HG03439 (cell line): Measurements from ENCODE around the gene SIGMAR1.

Experiments
- ATAC-seq: cut with Tn5 transposase; IDR thresholded peaks from one replicate; pipeline ENCODE4 v1.9.1; 2021; ENCODE audit warnings: mild to moderate bottlenecking, moderate library complexity; ENCODE audit not compliant: unreplicated experiment

Gene SIGMAR1

DNA sequence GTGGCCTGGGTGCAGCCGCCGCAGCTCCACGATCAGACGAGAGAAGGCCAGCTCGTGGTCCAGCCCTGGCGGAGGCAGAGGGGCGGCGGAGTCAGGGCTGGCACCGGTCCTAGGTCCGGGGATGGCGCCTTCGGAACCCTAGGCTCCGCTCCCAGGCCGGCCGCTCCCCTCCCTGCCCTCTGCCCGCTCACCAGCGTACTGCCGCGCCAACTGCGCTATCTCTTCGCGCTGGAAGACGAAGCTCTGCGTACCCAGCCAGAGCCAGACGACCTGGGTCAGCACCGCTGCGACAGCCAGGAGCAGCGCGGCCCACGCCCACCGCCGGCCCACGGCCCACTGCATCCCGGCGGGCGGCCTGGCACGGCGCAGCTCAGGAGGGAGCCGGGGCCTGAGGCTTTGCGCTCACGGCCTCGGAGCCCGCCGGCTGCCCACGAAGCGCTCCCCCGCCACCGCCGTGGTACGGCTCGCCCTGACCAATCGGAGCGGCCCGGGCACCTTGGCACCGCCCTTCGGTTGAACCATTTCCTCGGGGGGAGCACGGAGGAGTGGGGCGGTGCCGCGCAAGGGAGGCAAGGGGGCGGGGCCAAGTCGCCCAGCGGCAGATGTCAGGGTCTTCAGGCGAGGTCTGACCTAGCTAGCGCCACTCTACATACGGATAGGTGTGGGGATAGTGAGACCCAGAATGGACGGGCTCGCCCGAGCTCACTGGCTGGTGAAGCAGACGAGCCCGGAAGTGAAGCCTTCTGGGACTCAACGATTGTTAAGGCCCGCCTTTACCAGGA is at the start of gene SIGMAR1:
Gene SIGMAR1 (minus strand): TSS at position 432 of the 782 bp plus-strand sequence. CDS start 90 bp downstream, at position 342.
- peak; percentile 82 for ATAC-seq

DNA sequence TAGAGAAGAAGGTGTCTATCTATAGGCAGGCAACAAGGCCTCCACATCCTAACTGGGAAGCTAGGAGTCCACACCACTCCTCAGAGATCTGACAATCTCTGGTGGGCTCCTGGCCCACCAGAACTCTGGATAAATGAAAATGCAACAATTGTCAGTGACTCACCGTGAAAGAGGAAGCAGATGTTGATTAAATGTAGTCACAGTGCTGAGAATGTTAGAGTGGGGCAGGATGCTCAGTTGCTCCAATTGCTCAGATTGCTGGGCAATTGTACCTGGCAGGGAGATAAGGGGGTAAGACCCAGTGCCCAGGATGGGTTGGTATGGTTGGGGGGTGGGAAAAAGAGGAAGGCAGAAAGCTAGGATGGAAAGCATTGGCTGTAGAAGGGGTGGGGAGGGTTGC is 49.1 kb upstream of the SIGMAR1 start:
- no peak for ATAC-seq

DNA sequence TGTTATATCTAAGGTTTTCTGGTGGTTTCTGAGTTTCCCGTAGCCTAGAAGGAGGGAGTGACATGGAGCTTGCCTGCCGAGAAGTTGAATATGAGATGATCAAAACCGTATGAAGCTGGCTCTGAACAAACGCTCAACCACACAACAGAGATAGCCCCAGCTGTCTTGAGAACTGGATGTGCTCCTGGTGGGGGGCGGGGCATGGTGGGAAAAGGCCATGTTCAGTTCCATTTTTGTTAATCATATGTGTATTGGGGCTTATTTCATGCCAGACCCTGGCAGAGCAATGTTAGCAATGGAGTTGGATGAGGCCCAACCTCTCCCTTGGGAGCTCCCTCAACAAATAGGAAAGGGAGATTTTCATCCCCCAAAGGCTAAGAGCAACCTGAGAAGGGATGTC is 48.6 kb upstream of the SIGMAR1 start:
- ATAC-seq: no peak

DNA sequence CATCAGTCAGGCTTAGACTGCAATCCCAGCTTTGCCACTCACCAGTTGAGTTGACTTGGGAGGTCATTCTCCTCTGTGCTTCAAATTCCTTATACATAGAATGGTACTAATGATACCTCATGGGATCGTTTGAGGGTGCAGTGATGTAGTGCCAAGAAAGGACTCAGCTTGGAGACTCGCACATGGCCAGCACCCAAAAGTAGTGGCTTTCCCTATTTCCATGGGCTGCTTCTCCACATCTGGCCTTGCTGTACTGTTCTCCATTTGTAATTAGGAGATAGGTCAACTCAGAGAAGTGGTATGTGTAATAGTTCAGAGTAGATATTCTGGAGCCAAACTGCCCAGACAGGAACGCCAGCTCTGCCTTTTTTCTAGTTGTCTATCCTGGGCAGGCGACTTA is 48.0 kb upstream of the SIGMAR1 start:
- no peak for ATAC-seq

DNA sequence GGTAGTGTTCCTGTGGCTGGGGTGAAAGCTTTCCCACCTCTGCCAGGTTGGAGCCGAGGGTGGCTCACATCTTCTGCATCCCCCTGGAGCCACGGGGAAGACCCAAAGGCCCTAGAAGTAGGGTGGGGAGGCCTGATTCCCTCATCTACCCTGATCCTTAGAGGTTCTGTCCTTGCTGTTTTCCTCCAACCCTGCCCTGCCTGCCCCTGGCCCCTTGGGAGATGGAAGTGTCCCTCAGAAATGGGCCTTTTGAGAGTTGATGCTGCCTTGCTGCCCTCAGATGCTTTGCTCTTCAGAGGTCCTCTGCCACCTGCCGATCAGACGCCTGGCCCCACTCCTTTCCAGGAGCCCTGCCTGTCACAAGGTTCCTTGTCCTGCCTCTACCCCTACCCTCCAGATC is 47.2 kb upstream of the SIGMAR1 start:
- ATAC-seq: no peak

DNA sequence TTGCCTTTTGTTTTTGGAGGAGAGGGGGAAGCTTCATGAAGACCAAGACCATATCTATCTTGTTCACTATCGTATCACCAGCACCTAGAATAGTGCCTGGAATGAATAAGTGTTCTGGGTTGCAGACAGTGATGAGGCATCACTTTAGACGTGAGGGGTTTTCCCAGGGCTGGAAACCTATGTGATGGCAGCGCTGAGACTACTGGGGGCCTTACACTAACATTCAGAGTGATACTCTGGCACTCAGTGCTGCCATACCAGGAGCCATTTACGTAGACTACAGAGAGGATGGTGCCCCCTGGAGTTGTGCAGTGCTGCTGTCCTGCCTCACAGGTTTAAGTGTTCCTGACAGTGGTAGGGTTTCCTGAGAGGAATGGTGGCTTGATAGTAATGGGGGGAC is 46.6 kb upstream of the SIGMAR1 start:
- no peak for ATAC-seq

DNA sequence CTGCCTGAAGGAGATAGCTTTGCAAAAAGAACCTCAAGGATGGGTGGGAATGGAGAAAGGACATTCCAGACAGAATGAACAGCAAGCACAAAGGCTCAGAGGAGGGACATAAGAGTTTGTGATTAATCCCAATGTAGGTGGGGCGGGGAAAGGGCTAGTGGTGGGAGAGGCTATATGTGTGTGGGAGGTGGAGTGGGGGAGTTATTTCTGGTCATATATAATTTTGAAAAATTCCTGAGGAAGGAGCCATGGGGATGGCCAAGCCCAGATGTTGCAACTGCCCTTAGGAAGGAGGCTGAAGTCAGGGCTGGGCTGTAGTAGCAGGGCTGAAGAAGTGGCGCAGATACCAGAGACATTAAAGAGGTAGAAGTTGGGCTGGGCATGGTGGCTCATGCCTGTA is 38.3 kb upstream of the SIGMAR1 start:
- ATAC-seq: no peak

DNA sequence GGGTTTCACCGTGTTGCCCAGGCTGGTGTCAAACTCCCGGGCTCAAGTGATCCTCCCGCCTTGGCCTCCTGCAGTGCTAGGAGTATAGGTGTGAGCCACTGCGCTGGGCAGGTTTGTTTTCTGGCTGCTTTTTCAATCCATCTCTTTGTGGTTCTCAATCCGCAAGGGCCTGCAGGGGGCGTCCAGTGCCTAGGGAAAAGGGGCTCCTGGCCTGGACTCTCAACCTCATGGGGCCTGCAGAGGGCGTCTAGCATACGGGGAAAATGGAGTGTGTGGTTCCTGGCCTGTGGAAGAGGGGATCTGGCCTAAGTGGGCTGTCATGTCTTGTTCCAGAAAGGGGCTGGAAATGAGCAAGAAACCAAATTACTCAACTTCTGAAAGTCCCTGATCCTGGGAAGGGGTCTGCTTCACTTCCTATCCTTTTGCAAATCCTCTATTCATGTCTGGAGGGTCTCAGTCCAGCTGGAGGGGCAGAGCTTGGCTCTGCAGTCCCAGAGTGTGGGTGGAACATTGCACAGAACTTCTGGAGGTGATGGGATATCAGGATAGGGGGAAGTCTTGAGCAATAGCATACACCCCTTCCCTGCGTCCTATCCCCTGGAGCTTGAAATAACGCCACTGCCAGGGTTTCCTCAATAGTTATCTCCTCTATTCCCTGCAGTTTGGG is 37.6 kb upstream of the SIGMAR1 start:
- no peak for ATAC-seq

DNA sequence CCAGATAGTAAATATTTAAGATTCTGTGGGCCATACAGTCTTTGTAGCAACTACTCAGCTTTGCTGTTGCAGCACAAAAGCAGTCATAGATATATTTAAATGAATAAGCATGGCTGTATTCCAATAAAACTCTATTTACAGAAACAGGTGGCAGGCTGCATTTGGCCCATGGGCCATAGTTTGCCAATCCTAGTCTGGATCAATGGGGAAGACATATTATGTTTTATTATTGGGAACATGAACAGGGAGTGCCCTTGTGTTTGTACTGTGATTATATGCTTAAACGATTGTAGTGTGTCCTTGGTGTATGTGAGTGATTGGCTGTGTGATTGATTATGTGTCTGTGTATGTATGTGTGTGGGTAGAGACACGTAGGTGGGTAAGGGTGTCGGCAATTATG is 36.9 kb upstream of the SIGMAR1 start:
- no peak for ATAC-seq

DNA sequence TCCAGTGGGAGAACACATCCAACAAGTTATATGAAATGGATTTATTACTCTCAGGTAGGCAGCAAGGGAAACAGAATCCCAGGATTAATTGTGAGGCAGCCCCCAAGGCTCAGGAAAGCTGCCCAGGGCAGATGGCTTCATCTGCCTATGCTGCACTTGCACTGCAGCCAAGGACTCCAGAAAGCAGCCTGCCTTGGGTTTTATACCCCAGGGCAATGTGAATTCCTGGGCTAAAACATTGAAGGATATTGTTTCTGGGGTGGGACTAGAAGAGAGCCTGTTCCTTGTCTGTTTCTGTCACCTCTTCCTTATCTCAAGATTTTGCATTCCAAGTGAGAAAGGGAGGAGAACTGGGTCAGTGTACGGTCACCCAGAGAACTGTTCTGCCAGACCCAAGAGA is 33.7 kb upstream of the SIGMAR1 start:
- ATAC-seq: no peak

DNA sequence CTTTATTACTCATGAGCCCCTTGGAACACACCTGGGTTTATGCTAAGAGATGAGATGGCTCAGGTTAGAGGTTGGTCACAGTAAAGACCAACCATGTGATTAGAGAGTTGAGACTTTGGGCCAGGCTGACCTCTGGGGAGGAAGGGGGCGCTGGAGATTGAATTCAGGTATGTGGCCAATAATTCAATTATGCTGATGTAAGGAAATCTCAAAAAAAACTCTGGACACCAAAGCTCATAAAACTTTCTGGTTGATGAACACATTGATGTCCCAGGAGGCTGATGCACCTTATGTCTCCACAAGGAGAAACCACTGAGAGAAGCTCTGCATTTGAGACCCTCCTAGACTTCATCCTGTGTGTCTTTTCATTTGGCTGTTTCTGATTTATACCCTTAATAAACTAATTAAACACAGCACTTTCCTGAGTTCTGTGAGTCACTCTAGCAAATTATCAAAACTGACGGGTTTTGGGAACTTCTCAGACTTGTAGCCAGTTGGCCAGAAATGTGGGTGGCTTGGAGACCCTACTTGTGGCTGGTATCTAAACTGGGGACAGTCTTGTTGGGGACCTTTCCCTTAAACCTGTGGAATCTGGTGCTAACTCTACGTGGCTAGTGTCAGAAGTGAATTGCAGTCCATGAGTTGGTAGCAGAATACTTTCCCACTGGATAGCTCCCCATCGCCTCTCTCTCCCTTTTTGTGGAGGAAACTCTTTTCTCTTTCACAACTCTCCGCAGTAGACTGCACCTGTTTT is 32.4 kb upstream of the SIGMAR1 start:
- no peak for ATAC-seq

DNA sequence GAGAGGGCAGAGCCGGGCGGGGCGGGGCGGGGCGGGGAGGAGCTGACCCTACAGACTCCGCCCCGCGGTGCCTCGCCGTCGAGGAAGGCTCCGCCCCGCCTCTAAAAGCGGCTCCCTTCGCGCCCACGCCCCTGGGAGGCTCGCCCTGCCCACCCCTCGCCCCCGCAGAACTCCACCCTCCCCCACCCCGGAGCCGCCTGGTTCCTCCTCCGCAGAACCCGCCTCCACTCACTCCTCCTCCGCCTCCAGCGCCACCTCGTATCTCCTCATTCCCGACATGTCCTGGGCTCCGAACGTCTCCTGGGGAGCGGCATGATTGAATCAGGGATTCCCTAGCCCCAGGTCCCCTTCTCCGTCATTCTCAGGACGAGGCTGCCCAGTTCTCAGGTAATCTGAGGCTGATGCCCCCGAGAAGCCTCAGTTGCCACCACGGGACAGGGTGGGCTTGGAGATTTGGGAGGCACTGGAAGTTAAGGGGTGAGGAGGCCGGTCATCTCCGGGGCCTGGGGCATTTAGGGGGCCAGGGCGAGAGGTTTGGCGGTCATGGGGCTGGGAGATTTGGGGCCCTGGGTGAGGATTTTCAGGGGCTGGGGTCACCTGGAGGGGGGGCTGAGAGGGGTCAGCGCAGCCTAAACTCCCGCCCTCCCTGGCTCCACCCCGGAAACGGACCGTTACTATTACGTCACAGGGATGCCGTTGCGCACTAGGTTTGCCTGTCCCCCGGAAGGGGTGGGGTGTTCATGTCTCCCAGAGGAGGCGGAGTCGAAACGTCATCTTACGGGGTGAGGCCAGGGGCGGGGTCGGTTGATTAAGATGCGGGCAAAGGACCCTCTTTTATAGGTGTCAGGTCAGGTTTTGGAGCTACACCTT is 28.0 kb upstream of the SIGMAR1 start:
- ATAC-seq: peak; percentile 73

DNA sequence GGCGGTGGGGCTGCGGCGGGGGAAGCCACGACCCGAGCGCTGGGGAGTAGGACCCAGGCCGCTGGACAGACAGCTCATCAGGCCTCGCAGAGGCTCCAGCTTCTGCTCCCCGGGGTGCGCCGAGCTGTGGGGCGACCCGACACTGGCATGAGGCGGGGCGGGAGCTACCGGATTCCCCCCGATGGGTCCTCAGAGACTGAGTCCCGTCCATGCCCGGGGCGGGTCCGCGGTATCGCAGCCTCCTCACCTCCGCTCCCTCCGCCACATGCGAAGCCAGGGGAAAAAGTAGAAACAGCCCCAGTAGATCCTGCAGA is 27.4 kb upstream of the SIGMAR1 start:
- peak; percentile 19 for ATAC-seq

DNA sequence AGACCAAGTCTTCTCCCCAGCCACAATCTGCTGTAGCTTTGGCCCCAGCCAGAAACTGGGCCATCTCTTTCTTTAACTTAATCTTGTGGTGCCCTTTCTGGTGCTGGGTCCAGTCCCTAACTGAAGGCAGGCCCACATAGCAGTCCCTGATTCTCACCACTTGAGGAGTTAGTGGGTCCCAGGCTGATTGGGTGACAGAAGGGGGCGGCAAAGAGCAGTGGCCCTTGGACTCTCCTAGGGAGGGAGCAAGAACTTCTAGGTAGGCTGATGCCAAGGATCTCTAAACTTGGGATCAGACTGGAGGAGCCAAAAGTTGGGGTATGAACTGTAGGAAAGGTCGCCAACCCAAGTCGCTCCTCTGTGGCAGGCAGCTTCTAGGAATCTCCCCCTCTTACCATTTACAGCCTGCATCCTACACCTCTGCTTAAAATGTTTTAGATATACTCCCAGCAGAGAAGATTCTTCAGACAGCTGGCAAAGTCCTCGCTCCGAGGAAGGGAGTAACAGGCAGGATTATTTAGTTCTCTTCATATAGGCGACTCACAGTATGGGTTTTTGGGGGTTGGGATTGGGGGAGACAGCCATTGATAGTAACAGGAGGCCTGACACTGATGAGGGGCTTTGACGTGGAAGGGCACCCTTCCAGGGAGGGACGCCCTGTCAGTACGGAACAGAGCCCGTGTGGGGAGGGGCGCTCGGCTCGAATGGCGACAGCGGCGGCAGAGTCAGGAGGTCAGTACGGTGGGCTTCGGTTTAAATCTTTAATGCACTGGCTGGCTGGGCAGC is 26.9 kb upstream of the SIGMAR1 start:
- ATAC-seq: no peak

DNA sequence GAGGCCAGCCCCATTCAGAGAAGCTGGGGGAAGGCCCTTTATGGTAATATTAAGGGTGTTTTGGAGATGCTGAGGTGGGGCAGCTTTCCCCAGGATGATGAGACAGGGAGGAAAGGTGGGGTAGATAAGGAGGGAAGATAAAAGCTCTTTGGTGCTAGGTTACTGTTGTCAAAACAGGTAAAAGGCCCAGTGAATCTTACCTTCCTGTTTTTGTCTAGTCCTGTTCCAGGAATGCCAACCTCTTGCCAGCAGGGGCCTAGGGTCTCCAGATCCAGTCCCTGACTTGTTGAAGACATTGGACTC is 25.7 kb upstream of the SIGMAR1 start:
- no peak for ATAC-seq

DNA sequence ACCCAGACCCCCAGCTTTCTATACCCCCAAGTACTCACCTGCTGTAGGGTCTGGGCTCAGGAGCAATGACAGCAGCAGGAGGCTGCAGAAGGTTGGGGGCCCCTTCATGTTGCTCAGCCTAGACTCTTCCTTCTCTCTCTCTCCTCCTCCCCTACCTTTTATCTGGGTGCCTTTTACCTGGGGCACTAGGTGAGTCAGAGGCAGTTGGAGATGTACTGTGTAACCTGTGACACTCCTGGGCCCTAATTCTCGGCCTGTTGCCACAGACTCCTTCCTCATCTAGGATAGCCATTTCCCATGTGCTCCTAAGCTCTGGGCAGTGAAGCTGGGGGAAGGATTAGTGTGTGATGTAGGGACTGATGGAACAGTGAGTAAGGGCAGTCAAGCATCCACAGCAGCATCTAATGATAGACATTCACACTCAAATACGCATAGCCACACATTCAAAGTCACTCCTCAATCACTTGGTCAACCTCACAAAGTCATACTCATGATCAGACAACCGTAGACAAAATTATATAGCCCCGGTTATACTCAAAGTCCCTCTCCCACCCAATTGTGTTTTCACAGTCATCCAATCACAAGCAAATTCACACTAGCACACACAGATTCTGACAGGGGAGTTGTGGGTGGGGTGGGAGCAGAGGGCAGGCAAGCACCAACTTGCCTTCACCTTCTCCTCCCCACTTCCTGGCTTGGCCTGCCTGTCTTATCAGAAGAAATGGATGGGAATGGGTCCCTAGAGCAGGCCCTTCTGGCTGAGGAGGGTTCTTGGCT is 25.1 kb upstream of the SIGMAR1 start, which contains the start of gene CCL27:
Gene CCL27 (minus strand): TSS at position 132 of the 777 bp plus-strand sequence. CDS start 24 bp downstream, at position 108.
- ATAC-seq: no peak

DNA sequence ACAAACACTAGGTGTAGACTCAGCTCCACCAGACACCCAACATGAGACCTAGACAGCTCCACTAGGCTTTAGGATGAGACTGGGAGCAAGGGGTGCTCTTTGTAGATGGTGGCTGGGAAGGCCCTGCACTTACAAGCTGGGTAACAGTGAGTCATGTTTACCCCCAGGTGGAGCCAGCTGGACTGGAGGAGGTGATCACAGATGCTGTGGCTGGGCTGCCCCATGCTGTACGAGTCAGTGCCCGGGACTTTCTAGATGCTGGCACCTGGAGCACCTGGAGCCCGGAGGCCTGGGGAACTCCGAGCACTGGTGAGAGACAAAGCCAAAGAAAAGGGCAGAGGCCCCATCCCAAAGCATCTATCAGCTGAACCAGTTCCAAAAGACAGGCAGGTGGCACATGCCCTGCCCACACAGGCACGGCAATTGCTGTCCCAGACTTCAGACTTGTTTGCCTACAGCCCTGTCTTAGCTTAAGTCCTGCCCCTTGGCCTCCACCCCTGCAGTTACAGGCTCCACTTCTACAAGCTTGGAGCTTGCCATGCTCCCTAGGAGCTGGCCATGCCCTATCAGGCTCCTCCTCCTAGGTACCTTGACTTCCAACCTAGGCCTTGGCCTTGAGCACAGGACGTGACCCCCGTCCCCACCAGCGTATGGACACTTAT is 22.1 kb upstream of the SIGMAR1 start:
- no peak for ATAC-seq

DNA sequence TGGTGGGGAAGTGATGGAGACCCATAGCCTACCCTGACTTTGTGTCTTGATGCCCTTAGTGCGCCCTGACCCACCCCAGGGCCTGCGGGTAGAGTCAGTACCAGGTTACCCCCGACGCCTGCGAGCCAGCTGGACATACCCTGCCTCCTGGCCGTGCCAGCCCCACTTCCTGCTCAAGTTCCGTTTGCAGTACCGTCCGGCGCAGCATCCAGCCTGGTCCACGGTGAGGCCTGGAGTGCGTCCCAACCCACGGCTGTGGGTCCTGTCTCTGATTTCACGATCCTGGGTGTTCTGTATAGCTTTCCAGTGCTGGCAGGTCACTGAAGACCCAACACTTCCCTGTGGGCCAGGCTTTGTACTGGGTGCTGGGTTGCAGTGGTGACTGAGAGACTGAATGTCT is 20.9 kb upstream of the SIGMAR1 start:
- no peak for ATAC-seq

DNA sequence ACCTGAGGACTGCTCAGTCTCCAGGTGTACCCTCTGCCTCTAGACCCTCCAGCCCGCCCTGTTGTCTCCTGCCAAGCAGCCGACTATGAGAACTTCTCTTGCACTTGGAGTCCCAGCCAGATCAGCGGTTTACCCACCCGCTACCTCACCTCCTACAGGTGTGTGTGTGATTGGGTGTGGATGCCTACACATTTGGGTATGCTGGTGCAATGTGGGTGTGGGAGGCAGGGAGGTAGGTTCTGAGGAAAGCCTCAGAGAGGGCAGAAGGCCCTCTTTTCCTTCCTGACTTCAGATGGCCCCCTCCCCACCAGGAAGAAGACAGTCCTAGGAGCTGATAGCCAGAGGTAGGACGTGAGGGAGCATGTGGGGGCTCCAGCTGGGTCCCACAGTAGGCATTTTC is 19.4 kb upstream of the SIGMAR1 start:
- ATAC-seq: no peak
